Activated CD4-positive, alpha-beta memory T cell treated with anti-CD3 and anti-CD28 coated beads, Interleukin-2, amount 10 ng/mL, durations not matched to agents 7 days and 5 days (primary cell): ENCODE measurements around the gene DLK2. TPM values are rescaled to one million over a fixed set of nuclear protein-coding genes. Genes with fewer than 3 reads are reported as not detected.
"Not testable (repeated sequence)": the region's sequence is repeated elsewhere in the genome, so short reads cannot be mapped to it uniquely, and the experiment has no call there.

ENCODE experiments used
- CTCF ChIA-PET: fragments of 350-600 bp; sonication (Branson Sonifier 250); formaldehyde crosslinking; loops from one replicate; lab custom pipeline; 2021; ENCODE audit warnings: antibody characterized with exemption, inconsistent platforms; lab: Charles Lee
- POLR2A ChIA-PET: fragments of 350-600 bp; sonication (Branson Sonifier 250); formaldehyde crosslinking; loops from one replicate; lab custom pipeline; 2021; ENCODE audit warnings: antibody characterized with exemption; lab: Charles Lee
- DNase-seq: peaks from one replicate; pipeline ENCODE4 v3.0.0-alpha.2; 2020
- H3K27ac Mint-ChIP-seq: one replicate; pipeline ENCODE4 v1.8.0; 2021; ENCODE audit warnings: mild to moderate bottlenecking, mixed read lengths
- H3K27me3 Mint-ChIP-seq: one replicate; pipeline ENCODE4 v1.8.0; 2021; ENCODE audit warnings: mixed read lengths
- H3K36me3 Mint-ChIP-seq: one replicate; pipeline ENCODE4 v1.8.0; 2021; ENCODE audit warnings: low read depth, mixed read lengths
- H3K4me1 Mint-ChIP-seq: one replicate; pipeline ENCODE4 v1.8.0; 2021; ENCODE audit warnings: mixed read lengths
- H3K4me3 Mint-ChIP-seq: one replicate; pipeline ENCODE4 v1.8.0; 2021; ENCODE audit warnings: mild to moderate bottlenecking, mixed read lengths
- H3K9me3 Mint-ChIP-seq: one replicate; pipeline ENCODE4 v1.8.0; 2021; ENCODE audit warnings: mixed read lengths
- total RNA-seq, 2 experiments: library from RNA; stranded (reverse); gene quantifications; one replicate each; pipeline ENCODE4 v1.2.3, GENCODE V29; 2021

Gene DLK2
- total RNA-seq, 2 experiments from 2014 or later, result 0.18 to 0.50 TPM

- Mint-ChIP-seq H3K4me1 (peaks cover 47% of the 10 kb centered on the region), H3K27ac (peak overlapping the region; percentile 85), H3K36me3 (peaks cover 3% of the 10 kb centered on the region), H3K27me3 (no peaks in the 10 kb centered on the region), H3K4me3 (peak overlapping the region; percentile 94), H3K9me3 (no peaks in the 10 kb centered on the region)
- ChIA-PET POLR2A (interaction anchor here (0.6 to 1.7 kb wide), 9 partner anchors 9 to 109 kb away, joined by 3 to 10 read pairs (median 3); partner anchors contain the start of genes ABCC10 and ZNF318), CTCF (interaction anchor here (1.1 to 1.8 kb wide), 5 partner anchors 24 to 249 kb away, joined by 3 to 8 read pairs (median 4); partner anchors contain the start of genes CRIP3 and DNPH1)
- DNase-seq, result peak; percentile 20
These were observed 22.6 kb upstream of the DLK2 start for GRCh38 chr6:43478008-43478372.

GRCh38 chr6:43477235-43478007 is 22.1 kb upstream of the DLK2 start, which contains the start of gene TJAP1:
TJAP1 (plus strand) TSS chr6:43477570; CDS start chr6:43499002, 21,432 bp downstream.
- CTCF ChIA-PET, result interaction anchor here (1.1 to 1.8 kb wide), 5 partner anchors 24 to 248 kb away, joined by 3 to 8 read pairs (median 4); partner anchors contain the start of genes CRIP3 and DNPH1
- peak within 1 kb of the TSS; percentile 94 for H3K4me3 Mint-ChIP-seq
- no peaks in the 10 kb centered on the region for H3K9me3 Mint-ChIP-seq
- POLR2A ChIA-PET, result interaction anchor here (0.6 to 1.7 kb wide), 10 partner anchors 10 to 108 kb away, joined by 3 to 10 read pairs (median 3); partner anchors contain the start of genes ABCC10 and ZNF318
- peaks cover 3% of the 10 kb centered on the region for H3K36me3 Mint-ChIP-seq
- DNase-seq, result peak; percentile 96
- peak within 1 kb of the TSS; percentile 85 for H3K27ac Mint-ChIP-seq
- H3K4me1 Mint-ChIP-seq, result peaks cover 46% of the 10 kb centered on the region
- H3K27me3 Mint-ChIP-seq, result no peaks in the 10 kb centered on the region

- H3K27me3 Mint-ChIP-seq, result no peaks in the 10 kb centered on the region
- H3K4me1 Mint-ChIP-seq, result peaks cover 41% of the 10 kb centered on the region
- H3K27ac Mint-ChIP-seq, result peak overlapping the region; percentile 54
- H3K9me3 Mint-ChIP-seq, result no peaks in the 10 kb centered on the region
- H3K4me3 Mint-ChIP-seq, result peak overlapping the region; percentile 94
- CTCF ChIA-PET, result interaction anchor here (1.1 to 1.8 kb wide), 5 partner anchors 24 to 248 kb away, joined by 3 to 8 read pairs (median 4); partner anchors contain the start of genes CRIP3 and DNPH1
- no peak for DNase-seq
- POLR2A ChIA-PET, result interaction anchor here (0.9 to 1.7 kb wide), 3 partner anchors 11 to 27 kb away, joined by 3 to 10 read pairs (median 3); no protein-coding TSS in a partner anchor
- peaks cover 3% of the 10 kb centered on the region for H3K36me3 Mint-ChIP-seq
These were observed 21.4 kb upstream of the DLK2 start for GRCh38 chr6:43476746-43477145.

- Mint-ChIP-seq H3K9me3 (no peaks in the 10 kb centered on the region), H3K4me1 (peaks cover 34% of the 10 kb centered on the region), H3K27me3 (peaks cover 8% of the 10 kb centered on the region), H3K36me3 (peaks cover 3% of the 10 kb centered on the region), H3K4me3 (no peak overlapping the region), H3K27ac (no peak overlapping the region)
- no peak for DNase-seq
- ChIA-PET POLR2A (no interaction called here), CTCF (interaction anchor here (1.5 kb wide), 1 partner anchor 11 kb away, joined by 4 read pairs; no protein-coding TSS in a partner anchor)
These were observed 20.2 kb upstream of the DLK2 start for GRCh38 chr6:43475516-43475915.

- DNase-seq, result no peak
- Mint-ChIP-seq H3K27ac (no peak overlapping the region), H3K4me3 (no peak overlapping the region), H3K4me1 (peaks cover 11% of the 10 kb centered on the region), H3K27me3 (peaks cover 11% of the 10 kb centered on the region), H3K36me3 (no peaks in the 10 kb centered on the region), H3K9me3 (no peaks in the 10 kb centered on the region)
- ChIA-PET POLR2A (interaction anchor here (0.7 kb wide), 1 partner anchor 22 kb away, joined by 3 read pairs; no protein-coding TSS in a partner anchor), CTCF (no interaction called here)
These were observed 17.2 kb upstream of the DLK2 start for GRCh38 chr6:43472515-43472914.

GRCh38 chr6:43471399-43471798 is 16.1 kb upstream of the DLK2 start:
- Mint-ChIP-seq H3K9me3 (no peaks in the 10 kb centered on the region), H3K4me3 (no peak overlapping the region), H3K36me3 (no peaks in the 10 kb centered on the region), H3K27ac (no peak overlapping the region), H3K27me3 (peaks cover 13% of the 10 kb centered on the region), H3K4me1 (no peaks in the 10 kb centered on the region)
- CTCF ChIA-PET, result no interaction called here
- POLR2A ChIA-PET, result interaction anchor here (1.1 kb wide), 1 partner anchor 44 kb away, joined by 3 read pairs; the partner anchor contains the start of gene ABCC10
- DNase-seq, result no peak

- DNase-seq, result no peak
- no peaks in the 10 kb centered on the region for H3K36me3 Mint-ChIP-seq
- ChIA-PET POLR2A (interaction anchor here (0.9 kb wide), 1 partner anchor 15 kb away, joined by 3 read pairs; no protein-coding TSS in a partner anchor), CTCF (interaction anchor here (0.7 kb wide), 1 partner anchor 149 kb away, joined by 3 read pairs; no protein-coding TSS in a partner anchor)
- no peaks in the 10 kb centered on the region for H3K9me3 Mint-ChIP-seq
- H3K4me1 Mint-ChIP-seq, result no peaks in the 10 kb centered on the region
- H3K4me3 Mint-ChIP-seq, result no peak overlapping the region
- no peak overlapping the region for H3K27ac Mint-ChIP-seq
- peaks cover 13% of the 10 kb centered on the region for H3K27me3 Mint-ChIP-seq
These were observed 14.6 kb upstream of the DLK2 start for GRCh38 chr6:43469947-43470346.

GRCh38 chr6:43468748-43469681 is 13.7 kb upstream of the DLK2 start:
- no peak overlapping the region for H3K4me3 Mint-ChIP-seq
- DNase-seq, result no peak
- H3K27me3 Mint-ChIP-seq, result peaks cover 14% of the 10 kb centered on the region
- ChIA-PET POLR2A (no interaction called here), CTCF (interaction anchor here (0.7 kb wide), 1 partner anchor 148 kb away, joined by 3 read pairs; no protein-coding TSS in a partner anchor)
- no peaks in the 10 kb centered on the region for H3K9me3 Mint-ChIP-seq
- no peaks in the 10 kb centered on the region for H3K36me3 Mint-ChIP-seq
- H3K4me1 Mint-ChIP-seq, result no peaks in the 10 kb centered on the region
- no peak overlapping the region for H3K27ac Mint-ChIP-seq

- CTCF ChIA-PET, result no interaction called here
- no peak for DNase-seq
- Mint-ChIP-seq H3K27ac (no peak overlapping the region), H3K36me3 (no peaks in the 10 kb centered on the region), H3K4me1 (no peaks in the 10 kb centered on the region), H3K4me3 (no peak overlapping the region), H3K9me3 (no peaks in the 10 kb centered on the region), H3K27me3 (peaks cover 17% of the 10 kb centered on the region)
- POLR2A ChIA-PET, result no interaction called here
These were observed 12.9 kb upstream of the DLK2 start for GRCh38 chr6:43468240-43468639.

- DNase-seq, result no peak
- H3K36me3 Mint-ChIP-seq, result no peaks in the 10 kb centered on the region
- H3K27ac Mint-ChIP-seq, result no peak overlapping the region
- ChIA-PET CTCF (no interaction called here), POLR2A (no interaction called here)
- H3K4me3 Mint-ChIP-seq, result no peak overlapping the region
- H3K27me3 Mint-ChIP-seq, result peaks cover 19% of the 10 kb centered on the region
- H3K4me1 Mint-ChIP-seq, result no peaks in the 10 kb centered on the region
- H3K9me3 Mint-ChIP-seq, result no peaks in the 10 kb centered on the region
These were observed 12.4 kb upstream of the DLK2 start for GRCh38 chr6:43467752-43468151.

GRCh38 chr6:43467265-43467664 is 11.9 kb upstream of the DLK2 start:
- DNase-seq, H3K4me1 Mint-ChIP-seq, H3K4me3 Mint-ChIP-seq, H3K27ac Mint-ChIP-seq, H3K9me3 Mint-ChIP-seq, CTCF ChIA-PET, H3K36me3 Mint-ChIP-seq, POLR2A ChIA-PET: not testable (repeated sequence)
- peaks cover 24% of the 10 kb centered on the region for H3K27me3 Mint-ChIP-seq

- Mint-ChIP-seq H3K27me3 (peaks cover 24% of the 10 kb centered on the region), H3K36me3 (no peaks in the 10 kb centered on the region), H3K9me3 (no peaks in the 10 kb centered on the region), H3K4me1 (no peaks in the 10 kb centered on the region), H3K27ac (no peak overlapping the region), H3K4me3 (no peak overlapping the region)
- ChIA-PET POLR2A (no interaction called here), CTCF (interaction anchor here (0.6 kb wide), 1 partner anchor 11 kb away, joined by 3 read pairs; no protein-coding TSS in a partner anchor)
- DNase-seq, result no peak
These were observed 10.6 kb upstream of the DLK2 start for GRCh38 chr6:43465948-43466347.
